Measurements from ENCODE around the gene GPR65.
"Not testable (repeated sequence)": the region's sequence is repeated elsewhere in the genome, so short reads cannot be mapped to it uniquely, and the experiment has no call there.

Gene GPR65

GRCh38 chr14:88003425-88003824, 1.5 kb upstream of the GPR65 start:
- no peak for DNase-seq (ENCODE audit: low read depth, low spot score)

- DNase-seq (ENCODE audit: low read depth, low spot score) = no peak
These were observed 364 bp upstream of the GPR65 start for GRCh38 chr14:88004506-88005036.

- peak; percentile 10 for DNase-seq (ENCODE audit: low read depth, low spot score)
These were observed 1.3 kb downstream of the GPR65 start for GRCh38 chr14:88005978-88006851.

GRCh38 chr14:88007608-88008007, 2.7 kb downstream of the GPR65 start:
- no peak for DNase-seq (ENCODE audit: low read depth, low spot score)

DNA sequence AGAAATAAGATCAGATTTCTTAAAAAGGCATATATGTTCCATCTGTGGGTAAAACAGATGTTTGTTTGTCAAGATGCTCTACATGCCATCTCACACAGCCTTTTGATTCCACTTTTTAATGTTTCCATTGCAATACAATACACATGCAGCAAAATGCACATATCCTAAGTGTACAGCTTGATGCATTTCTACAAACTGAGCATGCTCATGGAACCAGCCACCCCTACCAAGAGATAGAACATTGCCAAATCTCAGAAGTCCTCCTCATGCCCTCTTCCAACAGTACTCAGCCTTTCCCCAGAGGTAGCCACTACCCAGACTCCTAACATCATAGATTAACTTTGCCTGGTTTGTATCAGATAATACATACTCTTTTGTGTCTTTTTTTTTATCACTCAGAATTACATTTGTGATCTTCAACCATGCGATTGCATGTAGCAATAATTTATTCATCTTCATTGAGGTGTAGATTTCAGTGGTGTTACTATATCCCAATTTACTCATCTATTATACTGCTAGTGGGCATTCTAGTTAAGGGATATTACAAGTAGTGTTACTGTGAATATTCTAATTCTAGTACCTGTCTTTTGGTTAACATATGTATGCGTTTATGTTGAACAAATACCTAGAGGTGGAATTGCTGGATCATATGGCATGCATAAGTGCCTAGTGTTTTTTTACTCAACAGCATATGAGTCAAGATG, 3.3 kb downstream of the GPR65 start:
- no peak for DNase-seq (ENCODE audit: low read depth, low spot score)

DNA sequence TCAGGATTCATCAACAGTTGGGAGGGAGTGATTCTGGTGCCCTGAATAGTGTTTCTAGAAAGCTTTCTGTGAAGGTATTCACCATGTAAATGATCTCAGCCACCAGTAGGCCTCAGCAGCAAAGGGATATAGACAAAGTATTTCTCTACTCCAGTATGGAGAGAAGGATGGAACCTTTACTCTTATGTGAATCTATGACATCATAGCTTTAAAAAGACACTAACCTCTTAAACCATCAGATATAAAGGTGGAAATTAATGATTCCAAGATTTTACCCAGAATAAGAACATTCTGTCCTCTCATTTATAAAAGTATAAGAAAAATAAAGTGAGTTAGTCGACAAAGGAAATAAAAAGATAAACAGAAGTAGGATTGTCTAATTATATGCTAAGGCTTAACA, 4.6 kb downstream of the GPR65 start:
- no peak for DNase-seq (ENCODE audit: low read depth, low spot score)

DNA sequence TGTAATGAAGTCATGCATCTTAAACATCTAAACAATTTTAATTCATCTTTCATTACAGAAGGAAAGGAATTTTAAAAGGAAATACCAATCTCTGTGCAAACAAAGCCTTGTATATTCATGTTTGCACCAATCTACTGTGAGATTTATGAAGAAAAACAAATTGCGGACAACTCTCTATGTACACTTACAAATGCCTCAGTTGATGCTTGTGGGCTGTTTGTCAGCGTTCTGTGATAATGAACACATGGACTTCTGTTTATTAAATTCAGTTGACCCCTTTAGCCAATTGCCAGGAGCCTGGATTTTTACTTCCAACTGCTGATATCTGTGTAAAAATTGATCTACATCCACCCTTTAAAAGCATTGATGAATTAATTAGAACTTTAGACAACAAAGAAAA, 5.4 kb downstream of the GPR65 start:
- DNase-seq (ENCODE audit: low read depth, low spot score) = no peak

DNA sequence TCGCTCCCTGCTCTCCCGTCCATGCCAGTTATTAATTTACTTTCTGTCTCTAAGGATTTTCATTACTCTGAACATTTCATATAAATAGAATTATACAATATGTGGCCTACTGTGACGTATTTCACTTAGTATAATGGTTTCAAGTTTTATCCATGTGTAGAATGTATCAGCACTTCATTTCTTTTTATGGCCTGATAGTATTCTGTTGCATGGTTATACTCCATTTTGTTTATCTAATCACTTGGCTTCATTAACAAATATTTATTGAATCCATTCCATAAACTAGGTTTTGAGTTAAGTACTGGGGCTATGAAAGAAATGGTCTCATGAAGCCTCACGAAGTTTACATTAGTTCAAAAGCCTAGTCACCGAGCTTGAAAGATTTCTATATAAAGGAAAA, 7.6 kb downstream of the GPR65 start:
- DNase-seq (ENCODE audit: low read depth, low spot score) = no peak

GRCh38 chr14:88013750-88014349, 8.9 kb downstream of the GPR65 start:
- peak; percentile 79 for DNase-seq (ENCODE audit: low read depth, low spot score)

GRCh38 chr14:88016768-88017167, 11.8 kb downstream of the GPR65 start:
- peak; percentile 20 for DNase-seq (ENCODE audit: low read depth, low spot score)

- no peak for DNase-seq (ENCODE audit: low read depth, low spot score)
These were observed 12.6 kb downstream of the GPR65 start for GRCh38 chr14:88017535-88017934.

GRCh38 chr14:88023658-88024187, 18.8 kb downstream of the GPR65 start:
- DNase-seq (ENCODE audit: low read depth, low spot score) = no peak

DNA sequence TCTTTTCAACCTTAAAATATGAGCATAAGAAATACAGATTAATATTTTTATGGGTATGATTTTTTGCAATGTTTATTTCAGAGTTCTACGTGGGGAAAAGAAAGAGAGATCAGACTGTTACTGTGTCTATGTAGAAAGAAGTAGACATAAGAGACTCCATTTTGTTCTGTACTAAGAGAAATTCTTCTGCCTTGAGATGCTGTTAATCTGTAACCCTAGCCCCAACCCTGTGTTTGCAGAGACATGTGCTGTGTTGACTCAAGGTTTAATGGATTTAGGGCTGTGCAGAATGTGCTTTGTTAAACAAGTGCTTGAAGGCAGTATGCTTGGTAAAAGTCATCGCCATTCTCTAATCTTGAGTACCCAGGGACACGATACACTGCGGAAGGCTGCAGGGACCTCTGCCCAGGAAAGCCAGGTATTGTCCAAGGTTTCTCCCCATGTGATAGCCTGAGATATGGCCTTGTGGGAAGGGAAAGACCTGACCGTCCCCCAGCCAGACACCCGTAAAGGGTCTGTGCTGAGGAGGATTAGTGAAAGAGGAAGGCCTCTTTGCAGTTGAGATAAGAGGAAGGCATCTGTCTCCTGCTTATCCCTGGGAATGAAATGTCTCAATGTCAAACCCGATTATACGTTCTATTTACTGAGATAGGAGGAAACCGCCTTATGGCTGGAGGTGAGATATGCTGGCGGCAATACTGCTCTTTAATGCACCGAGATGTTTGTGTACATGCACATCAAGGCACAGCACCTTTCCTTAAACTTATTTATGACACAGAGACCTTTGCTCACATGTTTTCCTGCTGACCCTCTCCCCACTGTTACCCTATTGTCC, 19.5 kb downstream of the GPR65 start:
- not testable (repeated sequence) for DNase-seq (ENCODE audit: low read depth, low spot score)

DNA sequence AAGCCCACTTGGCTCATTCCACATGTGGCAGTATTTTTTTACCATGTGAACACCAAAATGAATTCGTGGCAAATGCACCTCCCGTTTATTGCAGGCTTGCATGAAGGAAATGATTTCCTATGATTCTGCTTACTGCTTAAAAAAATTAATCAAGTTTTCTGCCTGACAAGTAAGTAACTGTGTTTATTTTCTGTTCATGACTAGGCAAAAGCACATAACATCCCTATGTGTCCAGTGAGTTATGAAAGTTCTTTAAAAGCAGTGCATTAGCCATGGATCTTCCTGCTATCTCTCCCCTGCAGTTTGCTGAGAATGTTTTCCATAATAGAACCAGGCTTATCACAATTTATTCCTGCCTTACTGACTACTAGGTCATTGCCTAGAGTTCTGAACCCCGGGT, 20.4 kb downstream of the GPR65 start:
- DNase-seq (ENCODE audit: low read depth, low spot score) = no peak

- no peak for DNase-seq (ENCODE audit: low read depth, low spot score)
These were observed 22.0 kb downstream of the GPR65 start for GRCh38 chr14:88026890-88027289.

DNA sequence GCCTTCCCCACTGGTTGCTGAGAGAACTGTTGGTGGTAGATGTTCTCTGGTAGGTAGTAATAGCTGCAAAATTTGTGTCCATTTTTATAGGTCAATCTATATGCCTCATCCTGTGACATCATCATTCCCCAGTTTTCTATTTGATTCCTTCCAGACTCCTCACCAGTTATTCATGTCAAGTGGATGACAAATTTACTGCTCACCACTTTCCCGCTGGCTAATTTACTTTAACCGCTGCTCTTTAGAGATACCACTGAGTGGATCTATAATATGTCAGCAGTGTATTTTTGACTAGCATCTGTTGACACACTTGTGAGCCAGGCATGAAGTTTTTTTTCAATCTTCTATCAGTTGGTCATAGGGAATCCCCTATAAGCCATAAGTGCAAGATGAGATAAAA, 24.6 kb downstream of the GPR65 start:
- DNase-seq (ENCODE audit: low read depth, low spot score) = peak; percentile 10

DNA sequence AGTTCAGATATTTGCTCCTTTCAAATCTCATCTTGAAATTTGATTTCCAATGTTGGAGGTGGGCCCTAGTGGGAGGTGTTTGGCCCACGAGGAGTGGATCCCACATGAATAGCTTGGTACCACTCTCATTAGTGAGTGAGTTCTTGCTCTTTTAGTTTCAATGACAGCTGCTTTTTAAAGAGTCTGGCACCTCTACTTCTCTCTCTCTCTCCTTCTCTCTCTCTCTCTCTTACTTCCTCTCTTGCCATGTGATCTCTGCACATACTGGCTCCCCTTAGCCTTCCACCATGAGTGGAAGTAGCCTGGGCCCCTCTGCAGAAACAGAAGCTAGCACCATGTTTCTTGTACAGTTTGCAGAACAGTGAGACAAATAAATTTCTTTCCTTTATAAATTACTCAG, 25.1 kb downstream of the GPR65 start:
- DNase-seq (ENCODE audit: low read depth, low spot score) = no peak

DNA sequence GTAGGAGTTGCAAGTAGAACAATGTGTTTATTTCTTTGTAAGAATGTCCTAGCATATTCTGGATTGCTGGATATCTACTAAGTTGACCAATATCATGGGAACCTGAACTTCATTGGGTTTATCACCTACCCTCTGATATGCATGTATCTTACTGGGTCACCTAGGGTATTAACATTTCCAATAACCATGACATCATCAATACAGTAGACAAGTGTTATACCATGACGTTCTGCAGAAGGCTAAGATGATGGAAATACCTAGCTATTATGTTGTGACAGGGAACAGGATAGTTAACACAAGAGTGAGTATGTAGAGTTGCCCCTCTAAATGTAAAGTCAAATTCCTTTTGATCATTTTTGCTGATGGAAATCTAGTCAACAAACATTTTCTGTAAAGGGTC, 26.0 kb downstream of the GPR65 start:
- no peak for DNase-seq (ENCODE audit: low read depth, low spot score)

- no peak for DNase-seq (ENCODE audit: low read depth, low spot score)
These were observed 27.4 kb downstream of the GPR65 start for GRCh38 chr14:88032373-88032772.

GRCh38 chr14:88034076-88034475, 29.1 kb downstream of the GPR65 start:
- no peak for DNase-seq (ENCODE audit: low read depth, low spot score)

GRCh38 chr14:88036422-88036821, 31.5 kb downstream of the GPR65 start:
- no peak for DNase-seq (ENCODE audit: low read depth, low spot score)

All from astrocyte of the hippocampus (primary cell).